Activated CD8-positive, alpha-beta T cell treated with anti-CD3 and anti-CD28 coated beads, Interleukin-2, amount 10 ng/mL, durations not matched to agents 7 days and 5 days (primary cell): Measurements from ENCODE around the gene CSMD2. TPM values are rescaled to one million over a fixed set of nuclear protein-coding genes. Genes with fewer than 3 reads are reported as not detected.
"Not testable (repeated sequence)": the region's sequence is repeated elsewhere in the genome, so short reads cannot be mapped to it uniquely, and the experiment has no call there.

ENCODE experiments used
- ATAC-seq: fragments of 150-1000 bp; cut with Tn5 transposase; one replicate; pipeline ENCODE4 v1.10.0; 2021; ENCODE audit warnings: moderate library complexity
- CTCF ChIA-PET: fragments of 350-600 bp; sonication (Branson Sonifier 250); formaldehyde crosslinking; loops from one replicate; lab custom pipeline; 2021; ENCODE audit warnings: antibody characterized with exemption; lab: Charles Lee
- POLR2A ChIA-PET: fragments of 350-600 bp; sonication (Branson Sonifier 250); formaldehyde crosslinking; loops from one replicate; lab custom pipeline; 2021; ENCODE audit warnings: antibody characterized with exemption; lab: Charles Lee
- DNase-seq: peaks from one replicate; pipeline ENCODE4 v3.0.0-alpha.2; 2020
- H3K27ac Mint-ChIP-seq: one replicate; pipeline ENCODE4 v1.8.0; 2021; ENCODE audit warnings: mild to moderate bottlenecking, mixed read lengths
- H3K27me3 Mint-ChIP-seq: one replicate; pipeline ENCODE4 v1.8.0; 2021; ENCODE audit warnings: low read depth, mixed read lengths
- H3K36me3 Mint-ChIP-seq: one replicate; pipeline ENCODE4 v1.8.0; 2021; ENCODE audit warnings: low read depth, mixed read lengths
- H3K4me1 Mint-ChIP-seq: one replicate; pipeline ENCODE4 v1.8.0; 2021; ENCODE audit warnings: low read depth, mixed read lengths
- H3K4me3 Mint-ChIP-seq: one replicate; pipeline ENCODE4 v1.8.0; 2021; ENCODE audit warnings: mild to moderate bottlenecking, mixed read lengths
- H3K9me3 Mint-ChIP-seq: one replicate; pipeline ENCODE4 v1.8.0; 2022; ENCODE audit warnings: mixed read lengths; ENCODE audit not compliant: insufficient read depth
- total RNA-seq, 2 experiments: library from RNA; stranded (reverse); gene quantifications; one replicate each; pipeline ENCODE4 v1.2.3, GENCODE V29; 2021

Gene CSMD2
- total RNA-seq, 2 experiments from 2014 or later, result not detected

DNA sequence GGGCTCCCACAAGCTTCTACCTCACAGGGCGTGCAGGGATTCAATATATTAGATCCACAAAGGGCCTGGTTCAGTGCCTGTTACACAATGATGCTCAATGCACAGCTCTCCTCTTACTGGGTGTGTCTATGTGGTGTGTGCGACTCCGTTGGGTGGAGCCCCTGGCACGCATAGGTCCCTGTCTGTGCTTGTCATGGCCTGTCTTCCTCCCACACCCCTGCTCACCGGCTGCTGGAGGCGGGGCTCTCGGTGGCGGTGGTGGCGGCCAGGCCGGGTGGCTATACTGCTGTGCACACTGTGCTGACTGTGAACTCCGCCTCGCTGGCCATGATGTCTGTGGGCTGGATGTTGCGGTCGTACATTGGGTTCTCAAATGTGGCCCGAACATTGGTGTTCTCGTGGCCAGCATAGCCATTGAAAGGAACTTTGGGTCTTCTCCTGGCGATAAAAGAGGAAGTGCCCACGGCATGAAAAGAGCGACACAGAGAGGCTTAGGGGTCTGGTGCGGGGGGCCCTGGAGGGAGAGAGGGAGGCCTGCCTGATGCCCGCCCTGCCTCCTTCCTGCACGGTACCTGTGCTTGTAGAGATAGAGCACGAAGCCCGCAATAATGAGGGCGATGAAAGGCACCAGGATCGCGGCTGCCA is 645.7 kb downstream of the CSMD2 start:
- Mint-ChIP-seq H3K9me3 (no peaks in the 10 kb centered on the region), H3K4me1 (no peaks in the 10 kb centered on the region), H3K36me3 (no peaks in the 10 kb centered on the region), H3K27ac (no peak overlapping the region), H3K4me3 (no peak overlapping the region), H3K27me3 (peaks cover 8% of the 10 kb centered on the region)
- ATAC-seq (no peak), DNase-seq (no peak)
- ChIA-PET CTCF (no interaction called here), POLR2A (no interaction called here)

DNA sequence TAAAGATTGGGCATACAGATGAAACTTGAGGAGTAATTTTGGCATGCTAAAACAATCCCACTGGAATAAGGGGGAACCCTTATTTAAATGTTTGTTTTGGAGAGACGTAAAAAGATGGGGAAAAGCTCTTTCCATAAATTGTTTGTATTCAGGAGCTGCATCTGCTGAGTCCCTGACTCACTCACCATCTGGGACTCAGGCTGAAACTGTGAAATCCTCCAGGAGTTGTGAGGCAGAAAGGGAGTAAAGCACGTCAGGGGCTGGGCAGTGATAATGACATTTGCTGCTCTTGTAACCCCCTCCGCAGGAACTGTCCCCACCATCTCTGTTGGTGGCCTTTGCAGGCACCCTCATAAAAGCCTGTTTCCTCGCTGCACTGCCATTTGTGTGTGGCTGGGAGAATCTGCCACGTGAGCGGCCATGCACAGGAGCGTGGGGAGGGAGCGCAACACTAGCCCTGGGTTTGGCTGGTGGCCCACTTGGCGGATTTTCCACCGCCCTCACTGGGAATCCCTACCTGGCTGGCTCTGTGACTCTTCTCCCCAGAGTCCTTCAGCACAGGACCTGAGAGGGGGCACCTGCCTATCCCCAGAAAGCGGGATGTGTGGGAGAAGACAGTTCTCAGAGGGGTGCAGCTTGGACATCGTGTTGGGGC is 647.3 kb downstream of the CSMD2 start:
- DNase-seq (no peak), ATAC-seq (no peak)
- no peak overlapping the region for H3K4me3 Mint-ChIP-seq
- POLR2A ChIA-PET, result no interaction called here
- CTCF ChIA-PET, result no interaction called here
- H3K27ac Mint-ChIP-seq, result no peak overlapping the region
- no peaks in the 10 kb centered on the region for H3K4me1 Mint-ChIP-seq
- H3K36me3 Mint-ChIP-seq, result no peaks in the 10 kb centered on the region
- no peaks in the 10 kb centered on the region for H3K9me3 Mint-ChIP-seq
- peaks cover 4% of the 10 kb centered on the region for H3K27me3 Mint-ChIP-seq

DNA sequence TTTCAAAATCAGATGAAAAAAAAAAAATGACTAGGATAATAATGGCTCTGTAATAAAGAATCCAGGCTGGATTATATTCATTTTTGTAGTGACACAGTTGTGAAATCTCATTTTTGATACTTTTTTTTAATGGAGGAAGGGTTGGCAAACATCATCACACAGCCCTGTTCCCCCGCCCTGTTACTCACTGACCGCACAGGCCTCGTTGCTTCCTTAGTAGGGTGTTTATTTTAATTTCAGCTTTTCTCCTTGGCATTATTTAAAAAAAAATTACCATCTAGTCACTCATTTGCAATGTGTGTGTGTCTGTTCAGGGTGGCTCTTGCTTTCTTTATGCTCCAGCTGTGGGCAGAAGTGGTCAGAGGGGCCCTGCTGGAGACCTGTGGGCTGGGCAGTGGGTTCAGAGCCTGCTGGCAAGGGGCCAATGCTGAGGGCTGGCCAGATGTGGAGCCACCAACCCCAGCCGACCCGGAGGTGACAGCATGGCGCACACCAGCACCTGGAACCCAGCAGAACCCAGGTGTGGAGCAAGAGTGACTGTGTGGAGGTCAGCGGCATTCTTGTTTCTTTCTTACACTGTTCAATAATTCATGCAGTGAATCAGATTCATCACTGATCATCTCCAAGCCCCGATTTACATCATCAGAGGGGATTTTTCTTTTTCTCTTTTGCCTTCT is 648.0 kb downstream of the CSMD2 start:
- DNase-seq, result no peak
- no peak overlapping the region for H3K27ac Mint-ChIP-seq
- POLR2A ChIA-PET, result no interaction called here
- H3K4me3 Mint-ChIP-seq, result no peak overlapping the region
- H3K9me3 Mint-ChIP-seq, result no peaks in the 10 kb centered on the region
- H3K36me3 Mint-ChIP-seq, result no peaks in the 10 kb centered on the region
- peaks cover 3% of the 10 kb centered on the region for H3K27me3 Mint-ChIP-seq
- H3K4me1 Mint-ChIP-seq, result no peaks in the 10 kb centered on the region
- CTCF ChIA-PET, result no interaction called here
- ATAC-seq, result no peak

DNA sequence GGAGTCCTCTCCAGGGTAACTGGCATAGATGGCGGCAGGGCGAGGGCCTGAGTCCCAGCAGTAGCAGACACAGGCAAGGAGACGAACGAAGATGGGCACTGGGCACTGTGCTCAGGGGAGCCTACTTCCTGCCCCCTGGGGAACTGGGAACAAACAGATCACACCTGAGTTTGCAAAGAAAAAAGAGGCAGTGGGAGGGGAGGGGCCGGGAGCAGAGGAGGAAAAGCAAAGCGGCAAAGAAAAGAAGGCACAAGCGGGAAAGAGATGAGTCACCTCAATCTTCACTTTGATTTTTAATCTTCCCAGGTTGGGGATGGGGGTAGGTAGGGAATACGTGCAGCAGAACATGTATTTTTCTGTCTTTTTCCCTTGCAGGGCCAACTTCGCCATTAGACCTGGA is 648.6 kb downstream of the CSMD2 start:
- ATAC-seq (no peak), DNase-seq (no peak)
- Mint-ChIP-seq H3K27me3 (peaks cover 3% of the 10 kb centered on the region), H3K9me3 (no peaks in the 10 kb centered on the region), H3K27ac (no peak overlapping the region), H3K4me3 (no peak overlapping the region), H3K36me3 (no peaks in the 10 kb centered on the region), H3K4me1 (no peaks in the 10 kb centered on the region)
- ChIA-PET CTCF (no interaction called here), POLR2A (no interaction called here)

DNA sequence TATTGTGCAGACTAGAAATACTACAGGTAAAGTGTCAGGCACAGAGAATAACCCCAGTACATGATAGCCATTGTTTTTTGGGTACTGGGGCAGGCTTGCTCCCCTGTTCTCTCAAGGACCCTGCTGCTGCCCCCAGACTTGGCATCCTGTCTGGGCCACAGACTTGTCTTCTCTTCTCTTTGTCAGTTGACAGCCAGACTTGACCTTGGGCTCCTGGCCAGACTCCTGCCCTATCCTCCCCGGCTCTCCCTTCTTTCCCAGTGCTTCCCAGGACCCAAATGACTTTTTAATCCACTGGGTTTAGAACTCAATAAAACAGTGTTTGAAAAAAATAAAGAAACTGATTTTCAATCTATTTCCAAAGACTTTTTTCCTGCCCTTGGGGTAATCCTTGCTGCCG is 649.4 kb downstream of the CSMD2 start:
- CTCF ChIA-PET, result no interaction called here
- Mint-ChIP-seq H3K27me3 (peaks cover 3% of the 10 kb centered on the region), H3K4me1 (no peaks in the 10 kb centered on the region), H3K9me3 (no peaks in the 10 kb centered on the region), H3K4me3 (no peak overlapping the region), H3K27ac (no peak overlapping the region), H3K36me3 (no peaks in the 10 kb centered on the region)
- DNase-seq, result no peak
- no peak for ATAC-seq
- POLR2A ChIA-PET, result no interaction called here

DNA sequence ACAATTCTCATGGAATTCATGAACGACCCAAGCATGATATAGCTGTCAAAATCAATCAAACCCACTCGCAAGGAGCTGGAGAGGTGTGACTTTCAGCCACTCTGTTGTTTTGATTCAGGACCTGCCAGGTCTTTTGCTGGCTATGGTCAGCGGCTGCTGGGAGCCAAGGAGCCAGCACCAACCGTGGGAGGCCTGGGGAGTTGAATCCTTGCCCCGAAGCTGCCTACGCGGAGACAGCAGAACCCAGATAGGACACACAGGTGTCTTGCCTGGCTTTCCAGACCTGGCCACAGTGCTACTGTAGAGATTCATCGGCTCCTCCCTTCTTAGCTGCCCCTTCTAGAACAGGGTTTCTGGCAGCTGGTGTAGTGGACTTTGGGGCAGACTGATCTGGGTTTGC is 649.9 kb downstream of the CSMD2 start:
- no peaks in the 10 kb centered on the region for H3K4me1 Mint-ChIP-seq
- H3K4me3 Mint-ChIP-seq, result no peak overlapping the region
- H3K36me3 Mint-ChIP-seq, result no peaks in the 10 kb centered on the region
- DNase-seq, result no peak
- CTCF ChIA-PET, result no interaction called here
- ATAC-seq, result no peak
- H3K9me3 Mint-ChIP-seq, result no peaks in the 10 kb centered on the region
- POLR2A ChIA-PET, result no interaction called here
- H3K27me3 Mint-ChIP-seq, result peaks cover 3% of the 10 kb centered on the region
- H3K27ac Mint-ChIP-seq, result no peak overlapping the region

DNA sequence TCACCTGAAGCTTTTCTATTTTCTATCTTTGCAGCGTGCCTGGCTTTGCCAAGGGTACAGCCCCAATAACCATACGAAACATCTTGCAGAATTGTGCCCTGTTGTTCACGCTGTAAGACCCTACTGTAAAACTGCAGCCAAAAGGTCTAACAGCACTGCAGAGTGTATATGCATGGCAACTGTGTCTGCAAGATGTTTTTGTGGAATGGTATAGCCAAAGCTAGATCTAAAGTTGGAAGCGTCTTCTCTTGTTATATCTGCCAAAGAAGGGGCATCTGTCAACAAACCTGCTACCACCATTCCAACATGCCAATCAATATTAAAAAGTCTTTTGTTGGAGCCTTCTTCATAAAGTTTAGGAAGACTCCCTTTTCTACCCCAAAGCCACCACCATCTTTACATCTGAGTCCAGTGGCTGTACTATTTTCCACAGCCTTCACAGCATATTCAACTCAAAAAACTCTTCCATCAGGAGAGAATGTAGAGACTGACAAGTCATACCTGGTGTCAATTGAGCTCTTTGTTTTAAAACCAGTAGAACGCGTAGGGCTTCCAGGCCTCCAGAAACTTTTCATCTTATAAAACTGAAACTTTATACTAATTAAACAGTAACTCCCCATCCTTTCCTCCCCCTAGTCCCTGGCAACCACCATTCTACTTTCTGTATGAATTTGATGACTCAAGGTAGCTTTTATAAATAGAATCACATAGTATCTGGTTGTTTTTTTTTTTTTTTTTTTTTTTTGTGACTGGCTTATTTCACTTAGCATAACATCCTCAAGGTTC is 652.6 kb downstream of the CSMD2 start:
- Mint-ChIP-seq H3K9me3 (no peaks in the 10 kb centered on the region), H3K4me3 (no peak overlapping the region), H3K4me1 (no peaks in the 10 kb centered on the region), H3K27me3 (peaks cover 3% of the 10 kb centered on the region), H3K36me3 (no peaks in the 10 kb centered on the region), H3K27ac (no peak overlapping the region)
- ChIA-PET CTCF (no interaction called here), POLR2A (no interaction called here)
- ATAC-seq, result no peak
- no peak for DNase-seq

DNA sequence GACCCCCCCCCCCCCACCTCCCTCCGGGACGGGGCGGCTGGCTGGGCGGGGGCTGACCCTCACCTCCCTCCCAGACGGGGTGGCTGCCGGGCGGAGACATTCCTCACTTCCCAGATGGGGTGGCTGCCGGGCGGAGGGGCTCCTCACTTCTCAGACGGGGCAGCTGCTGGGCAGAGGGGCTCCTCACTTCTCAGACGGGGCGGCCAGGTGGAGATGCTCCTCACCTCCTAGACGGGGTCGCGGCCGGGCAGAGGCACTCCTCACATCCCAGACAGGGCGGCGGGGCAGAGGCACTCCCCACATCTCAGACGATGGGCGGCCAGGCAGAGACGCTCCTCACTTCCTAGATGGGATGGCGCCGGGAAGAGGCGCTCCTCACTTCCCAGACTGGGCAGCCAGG is 655.8 kb downstream of the CSMD2 start:
- H3K27ac Mint-ChIP-seq, CTCF ChIA-PET, H3K4me1 Mint-ChIP-seq, H3K36me3 Mint-ChIP-seq, H3K9me3 Mint-ChIP-seq, DNase-seq, H3K4me3 Mint-ChIP-seq, H3K27me3 Mint-ChIP-seq, ATAC-seq, POLR2A ChIA-PET: not testable (repeated sequence)

DNA sequence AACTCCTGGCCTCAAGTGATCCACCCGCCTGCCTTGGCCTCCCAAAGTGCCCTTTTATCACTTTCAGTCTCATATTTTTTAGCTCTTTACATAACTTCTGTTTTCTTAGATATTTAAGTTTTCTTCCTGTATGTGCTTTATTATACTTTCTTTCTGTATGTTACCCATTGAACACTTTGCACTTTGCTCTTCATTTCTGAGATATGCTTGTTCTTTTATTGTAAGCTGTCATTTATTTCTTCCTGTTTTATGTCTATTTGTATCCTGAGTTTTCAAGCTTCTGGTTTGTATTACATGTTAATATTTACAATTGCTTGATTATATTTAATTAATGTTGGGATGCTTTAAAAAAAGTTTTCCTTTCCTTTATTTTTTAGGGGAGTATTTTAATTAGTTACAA is 656.9 kb downstream of the CSMD2 start:
- ChIA-PET CTCF (interaction anchor here (0.7 to 0.9 kb wide), 2 partner anchors 145 to 213 kb away, joined by 3 read pairs; no protein-coding TSS in a partner anchor), POLR2A (no interaction called here)
- H3K27ac Mint-ChIP-seq, result no peak overlapping the region

DNA sequence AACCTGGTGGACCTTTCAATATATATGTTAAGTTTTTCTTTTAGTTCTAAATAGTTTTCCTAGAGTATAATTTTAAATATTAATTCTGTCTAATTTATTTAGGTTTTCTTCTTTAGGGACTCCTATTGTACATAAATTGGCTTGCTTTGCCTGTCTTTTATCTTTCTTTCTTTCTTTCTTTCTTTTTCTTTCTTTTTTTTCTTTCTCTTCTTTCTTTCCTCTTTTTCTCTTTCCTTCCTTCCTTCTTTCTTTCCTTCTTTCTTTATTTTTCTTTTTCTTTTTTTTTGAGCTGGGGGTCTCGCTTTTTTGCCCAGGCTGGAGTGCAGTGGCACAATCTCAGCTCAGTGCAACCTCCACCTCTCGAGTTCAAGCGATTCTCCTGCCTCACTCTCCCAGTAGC is 657.4 kb downstream of the CSMD2 start:
- H3K27me3 Mint-ChIP-seq, result peaks cover 5% of the 10 kb centered on the region
- POLR2A ChIA-PET, result no interaction called here
- CTCF ChIA-PET, result interaction anchor here (0.7 to 0.9 kb wide), 2 partner anchors 145 to 212 kb away, joined by 3 read pairs; no protein-coding TSS in a partner anchor

More for the DNA sequence above, 656.9 kb downstream of the CSMD2 start:
- Mint-ChIP-seq H3K36me3 (no peaks in the 10 kb centered on the region), H3K4me3 (no peak overlapping the region), H3K4me1 (no peaks in the 10 kb centered on the region), H3K27me3 (peaks cover 5% of the 10 kb centered on the region), H3K9me3 (no peaks in the 10 kb centered on the region)
- DNase-seq, result no peak
- ATAC-seq, result no peak

DNA sequence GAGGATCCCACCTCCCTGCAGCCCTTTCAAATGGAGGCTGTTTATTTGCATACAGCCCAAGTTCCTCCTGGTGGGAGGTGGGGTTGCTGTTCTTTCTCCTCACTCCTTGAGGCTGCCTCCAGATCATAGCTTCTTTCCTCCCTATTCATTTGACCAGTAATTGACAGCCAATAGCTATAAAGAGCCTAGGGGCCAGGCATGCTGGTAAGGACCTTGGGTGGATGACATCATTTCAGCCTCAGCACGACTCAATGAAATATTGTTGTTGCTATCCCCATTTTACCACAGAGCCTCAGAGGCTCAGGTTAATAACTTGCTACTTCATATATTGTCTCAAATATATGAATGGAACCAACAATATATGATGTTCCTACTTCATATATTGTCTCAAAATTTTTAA is 661.5 kb downstream of the CSMD2 start:
- no peak for DNase-seq
- H3K27ac Mint-ChIP-seq, result no peak overlapping the region

More for the DNA sequence above, 657.4 kb downstream of the CSMD2 start:
- H3K36me3 Mint-ChIP-seq, result no peaks in the 10 kb centered on the region
- H3K9me3 Mint-ChIP-seq, result no peaks in the 10 kb centered on the region
- no peaks in the 10 kb centered on the region for H3K4me1 Mint-ChIP-seq
- DNase-seq (no peak), ATAC-seq (no peak)
- no peak overlapping the region for H3K27ac Mint-ChIP-seq
- no peak overlapping the region for H3K4me3 Mint-ChIP-seq

More for the DNA sequence above, 661.5 kb downstream of the CSMD2 start:
- POLR2A ChIA-PET, result interaction anchor here (0.8 kb wide), 1 partner anchor 118 kb away, joined by 3 read pairs; no protein-coding TSS in a partner anchor
- Mint-ChIP-seq H3K9me3 (no peaks in the 10 kb centered on the region), H3K27me3 (peaks cover 3% of the 10 kb centered on the region), H3K4me1 (no peaks in the 10 kb centered on the region), H3K4me3 (no peak overlapping the region), H3K36me3 (no peaks in the 10 kb centered on the region)
- ATAC-seq, result no peak
- CTCF ChIA-PET, result no interaction called here
